Placental epithelial cell (primary cell): ENCODE results near the gene PEX5. TPM values are rescaled to one million over a fixed set of nuclear protein-coding genes. Genes with fewer than 3 reads are reported as not detected.

Source experiments
- total RNA-seq: library from RNA; depleted of rRNA; stranded (reverse); fragments of >200 nt; gene quantifications from 2 replicates; pipeline ENCODE4 v1.2.3, GENCODE V29; 2012

The PEX5 gene
- total RNA-seq = 22.0 and 23.7 TPM in 2 replicates

GRCh38 chr12:7189398-7190267 is at the start of gene PEX5:
PEX5 (plus strand) TSS chr12:7189686; CDS start chr12:7190378, 692 bp downstream.

Other genes with a start within 250 kb of the PEX5 start
- not detected in 2 replicates for gene RNU7-1, start 245.9 kb upstream of the PEX5 start, total RNA-seq
- 72.8 and 133 TPM in 2 replicates for gene C12orf57, start 245.7 kb upstream of the PEX5 start, total RNA-seq
- 21.2 and 25.1 TPM in 2 replicates for gene PTPN6, start 238.3 kb upstream of the PEX5 start, total RNA-seq
- gene PHB2, start 219.0 kb upstream of the PEX5 start, total RNA-seq = 142 and 192 TPM in 2 replicates
- gene EMG1, start 218.8 kb upstream of the PEX5 start, total RNA-seq = 24.7 and 26.0 TPM in 2 replicates
- 18.8 and 33.6 TPM in 2 replicates for gene LPCAT3, start 171.2 kb upstream of the PEX5 start, total RNA-seq
- 0.87 and 6.7 TPM in 2 replicates for gene C1S, start 129.0 kb upstream of the PEX5 start, total RNA-seq
- 1.1 and 1.6 TPM in 2 replicates for gene C1R, start 97.2 kb upstream of the PEX5 start, total RNA-seq
- gene C1RL, start 80.5 kb upstream of the PEX5 start, total RNA-seq = 23.9 and 35.7 TPM in 2 replicates
- gene RBP5, start 60.8 kb upstream of the PEX5 start, total RNA-seq = 0.39 TPM in 1 of 2 replicates, not detected in the other
- 39.4 and 45.5 TPM in 2 replicates for gene CLSTN3, start 59.3 kb upstream of the PEX5 start, total RNA-seq
- gene ACSM4, start 114.4 kb downstream of the PEX5 start, total RNA-seq = not detected in 2 replicates